ENCODE measurements around the gene GCNA. TPM values are rescaled to one million over a fixed set of nuclear protein-coding genes. Genes with fewer than 3 reads are reported as not detected.

Gene GCNA
- total and polyA plus RNA-seq, 12 donors = 0.18 to 23.3 (median 2.2) TPM

- no peak for TF ChIP-seq POLR2A (IDR thresholded peaks at IDR 0.05)
Observed at GRCh38 chrX:71653344-71653743, 75.1 kb downstream of the GCNA start.

GRCh38 chrX:71657267-71657666 lies 79.0 kb downstream of the GCNA start:
- H3K4me1 ChIP-seq (replicated peaks in 1 of 2) = no peaks in the 10 kb centered on the region
- WGBS, 4 donors = 70 to 90% (median 81%) methylated on average over 4 of the region's 4 CpGs
- intact Hi-C loops (cut with DNase I) = no loop called here
- H3K36me3 ChIP-seq (replicated peaks in 1 of 2) = no peaks in the 10 kb centered on the region
- no peak overlapping the region for H3K4me3 ChIP-seq
- H3K27me3 ChIP-seq = no peaks in the 10 kb centered on the region
- TF ChIP-seq CTCF (IDR thresholded peaks at IDR 0.05) (no peak), POLR2A (IDR thresholded peaks at IDR 0.05) (no peak)
- H3K9me3 ChIP-seq (replicated peaks in 1 of 3) = no peaks in the 10 kb centered on the region
- H3K27ac ChIP-seq = no peak overlapping the region
- no peak for DNase-seq

More at GRCh38 chrX:71653344-71653743, 75.1 kb downstream of the GCNA start:
- H3K9me3 ChIP-seq (replicated peaks in 1 of 3) = no peaks in the 10 kb centered on the region
- intact Hi-C loops (cut with DNase I) = no loop called here
- WGBS, 4 donors = 73 to 89% (median 89%) methylated on average over 1 to 2 of the region's 2 CpGs
- no peak overlapping the region for H3K4me3 ChIP-seq
- no peaks in the 10 kb centered on the region for H3K27me3 ChIP-seq
- H3K36me3 ChIP-seq (replicated peaks in 1 of 2) = no peaks in the 10 kb centered on the region
- no peak overlapping the region for H3K27ac ChIP-seq
- no peak for DNase-seq
- no peaks in the 10 kb centered on the region for H3K4me1 ChIP-seq (replicated peaks in 1 of 2)

GRCh38 chrX:71659342-71659741 lies 81.1 kb downstream of the GCNA start:
- Histone ChIP-seq H3K4me3 (no peak overlapping the region), H3K4me1 (replicated peaks in 1 of 2) (no peaks in the 10 kb centered on the region), H3K27me3 (no peaks in the 10 kb centered on the region), H3K36me3 (replicated peaks in 1 of 2) (no peaks in the 10 kb centered on the region), H3K9me3 (replicated peaks in 1 of 3) (no peaks in the 10 kb centered on the region), H3K27ac (no peak overlapping the region)
- WGBS, 4 donors = 78 to 86% (median 83%) methylated on average over 2 to 3 of the region's 3 CpGs
- no peak for DNase-seq
- intact Hi-C loops (cut with DNase I) = no loop called here
- TF ChIP-seq CTCF (IDR thresholded peaks at IDR 0.05) (no peak), POLR2A (IDR thresholded peaks at IDR 0.05) (no peak)

GRCh38 chrX:71659959-71660358 lies 81.7 kb downstream of the GCNA start:
- intact Hi-C loops (cut with DNase I) = no loop called here
- TF ChIP-seq CTCF (IDR thresholded peaks at IDR 0.05) = no peak
- no peak for TF ChIP-seq POLR2A (IDR thresholded peaks at IDR 0.05)
- H3K36me3 ChIP-seq (replicated peaks in 1 of 2) = no peaks in the 10 kb centered on the region
- 81 to 90% (median 88%) methylated on average over 2 to 6 of the region's 6 CpGs; no CpG with 5 or more reads in 1 of the 4 donors for WGBS, 4 donors
- no peaks in the 10 kb centered on the region for H3K27me3 ChIP-seq
- H3K4me3 ChIP-seq = no peak overlapping the region
- H3K4me1 ChIP-seq (replicated peaks in 1 of 2) = no peaks in the 10 kb centered on the region
- no peak for DNase-seq
- no peak overlapping the region for H3K27ac ChIP-seq
- no peaks in the 10 kb centered on the region for H3K9me3 ChIP-seq (replicated peaks in 1 of 3)

Data from adrenal gland (tissue), 12 donors.